Parathyroid adenoma (tissue), 2 donors: ENCODE data around the gene MYL2.

ENCODE experiments used
- H2AFZ ChIP-seq: fragments of 300-600 bp; sonication (generic); one replicate; pipeline ENCODE4 v1.7.0; 2017; ENCODE audit warnings: antibody characterized with exemption, mild to moderate bottlenecking
- H3K27ac ChIP-seq: fragments of 300-600 bp; sonication (generic); one replicate; pipeline ENCODE4 v1.7.0; 2017
- H3K27me3 ChIP-seq: fragments of 300-600 bp; sonication (generic); one replicate; pipeline ENCODE4 v1.7.0; 2017; ENCODE audit warnings: low read length; ENCODE audit not compliant: control insufficient read depth, insufficient read depth
- H3K36me3 ChIP-seq: fragments of 300-600 bp; sonication (generic); one replicate; pipeline ENCODE4 v1.7.0; 2017; ENCODE audit warnings: low read length; ENCODE audit not compliant: control insufficient read depth, insufficient read depth
- H3K4me1 ChIP-seq: fragments of 300-600 bp; sonication (generic); one replicate; pipeline ENCODE4 v1.7.0; 2017; ENCODE audit warnings: control low read depth
- H3K4me2 ChIP-seq: fragments of 300-600 bp; sonication (generic); one replicate; pipeline ENCODE4 v1.7.0; 2017; ENCODE audit warnings: low read length
- H3K4me3 ChIP-seq: fragments of 300-600 bp; sonication (generic); one replicate; pipeline ENCODE4 v1.7.0; 2017; ENCODE audit warnings: low read depth, low read length
- H3K79me2 ChIP-seq: fragments of 300-600 bp; sonication (generic); one replicate; pipeline ENCODE4 v1.7.0; 2017; ENCODE audit warnings: control low read depth
- H3K9ac ChIP-seq: fragments of 300-600 bp; sonication (generic); one replicate; pipeline ENCODE4 v1.7.0; 2017; ENCODE audit warnings: mild to moderate bottlenecking
- H3K9me3 ChIP-seq: fragments of 300-600 bp; sonication (generic); one replicate; pipeline ENCODE4 v1.7.0; 2017; ENCODE audit warnings: low read length; ENCODE audit not compliant: control insufficient read depth
- CTCF ChIP-seq: fragments of 300-600 bp; sonication (generic); IDR thresholded peaks from one replicate; pipeline ENCODE4 v1.7.0; 2017; ENCODE audit warnings: antibody characterized with exemption, mild to moderate bottlenecking
- donor health status: primary hyperparathyroidism.

Gene MYL2

GRCh38 chr12:110920324-110920910, at the start of gene MYL2:
Gene MYL2, minus strand, starts transcription at chr12:110920579. Its CDS starts 50 bp downstream, at chr12:110920529.
- no peak within 1 kb of the TSS for H3K4me3 ChIP-seq
- H3K27ac ChIP-seq = no peak within 1 kb of the TSS
- no peak within 1 kb of the TSS for H3K9ac ChIP-seq

GRCh38 chr12:110966081-110966760, 45.8 kb upstream of the MYL2 start:
- no peaks in the 10 kb centered on the region for H3K9me3 ChIP-seq
- no peaks in the 10 kb centered on the region for H3K36me3 ChIP-seq

More at GRCh38 chr12:110920324-110920910, at the start of gene MYL2:
- Histone ChIP-seq H3K4me1 (no peaks in the 10 kb centered on the region), H3K79me2 (no peaks in the 10 kb centered on the region), H3K9me3 (no peaks in the 10 kb centered on the region), H3K27me3 (no peaks in the 10 kb centered on the region), H3K36me3 (no peaks in the 10 kb centered on the region), H3K4me2 (no peak within 1 kb of the TSS), H2AFZ (no peak within 1 kb of the TSS)
- no peak for TF ChIP-seq CTCF

GRCh38 chr12:110965574-110965973, 45.2 kb upstream of the MYL2 start:
- H3K36me3 ChIP-seq = no peaks in the 10 kb centered on the region
- no peak overlapping the region for H2AFZ ChIP-seq
- no peak overlapping the region for H3K9ac ChIP-seq
- no peak overlapping the region for H3K4me3 ChIP-seq
- no peaks in the 10 kb centered on the region for H3K27me3 ChIP-seq
- H3K9me3 ChIP-seq = no peaks in the 10 kb centered on the region
- H3K27ac ChIP-seq = no peak overlapping the region
- H3K79me2 ChIP-seq = no peaks in the 10 kb centered on the region
- no peaks in the 10 kb centered on the region for H3K4me1 ChIP-seq
- no peak overlapping the region for H3K4me2 ChIP-seq
- no peak for TF ChIP-seq CTCF

More at GRCh38 chr12:110966081-110966760, 45.8 kb upstream of the MYL2 start:
- Histone ChIP-seq H2AFZ (no peak overlapping the region), H3K4me1 (no peaks in the 10 kb centered on the region), H3K27ac (no peak overlapping the region), H3K27me3 (no peaks in the 10 kb centered on the region), H3K4me2 (no peak overlapping the region), H3K79me2 (no peaks in the 10 kb centered on the region), H3K9ac (no peak overlapping the region), H3K4me3 (no peak overlapping the region)
- no peak for TF ChIP-seq CTCF

GRCh38 chr12:110960795-110961194, 40.4 kb upstream of the MYL2 start:
- no peaks in the 10 kb centered on the region for H3K4me1 ChIP-seq

More at GRCh38 chr12:110960795-110961194, 40.4 kb upstream of the MYL2 start:
- Histone ChIP-seq H3K9me3 (no peaks in the 10 kb centered on the region), H3K9ac (no peak overlapping the region), H2AFZ (no peak overlapping the region), H3K27ac (no peak overlapping the region), H3K4me2 (no peak overlapping the region), H3K4me3 (no peak overlapping the region), H3K27me3 (no peaks in the 10 kb centered on the region), H3K79me2 (no peaks in the 10 kb centered on the region), H3K36me3 (no peaks in the 10 kb centered on the region)
- no peak for TF ChIP-seq CTCF
